Measurements from ENCODE around the gene UBTD1.

The UBTD1 gene

DNA sequence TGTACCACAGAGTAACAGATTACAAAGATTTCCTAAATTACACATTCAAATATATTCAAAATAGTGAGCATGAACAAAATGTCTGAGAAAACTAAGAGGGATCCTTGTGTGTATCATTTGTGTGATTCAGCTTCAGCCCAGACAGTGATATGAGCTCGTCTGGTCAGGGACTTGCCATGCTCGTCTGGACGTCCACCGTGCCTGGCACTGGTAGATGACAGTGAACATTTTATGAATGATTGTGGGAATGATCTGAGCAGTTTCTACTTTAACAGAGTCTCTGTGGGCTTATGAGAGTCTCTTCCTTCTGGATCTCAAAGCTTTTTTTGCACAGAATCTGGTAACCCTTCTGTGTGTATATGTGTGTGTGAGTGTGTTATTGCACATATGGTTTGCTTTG, 39.7 kb downstream of the UBTD1 start:
- Histone ChIP-seq H3K79me2 (ENCODE audit: control insufficient read depth, insufficient read depth, low read length, poor library complexity) (peaks cover 2% of the 10 kb centered on the region), H3K27ac (ENCODE audit: low read depth, low read length) (peak overlapping the region; percentile 59), H3K4me3 (ENCODE audit: low read depth, low read length) (no peak overlapping the region), H2BK12ac (ENCODE audit: low read length) (peak overlapping the region; percentile 47), H3K4me1 (ENCODE audit: control insufficient read depth in 1 of 2, insufficient read depth in 2 of 2, low read length in 2 of 2) (peaks cover 41 to 44% of the 10 kb centered on the region in 2 experiments), H2AK5ac (ENCODE audit: low read length) (no peak overlapping the region), H3K4ac (ENCODE audit: low read depth, low read length) (no peak overlapping the region), H4K8ac (ENCODE audit: low read depth, low read length) (no peak overlapping the region), H3K4me2 (ENCODE audit: low read length) (no peak overlapping the region), H2BK5ac (ENCODE audit: low read depth, low read length, poor library complexity) (no peak overlapping the region), H2BK120ac (ENCODE audit: insufficient read depth, low read length, poor library complexity) (peak overlapping the region; percentile 50), H3K14ac (ENCODE audit: low read length) (no peak overlapping the region), H3K18ac (ENCODE audit: low read length) (no peak overlapping the region), H4K91ac (ENCODE audit: low read depth, low read length) (peak overlapping the region; percentile 22), H3K79me1 (ENCODE audit: low read length) (peaks cover 23% of the 10 kb centered on the region), H3K27me3 (ENCODE audit: insufficient read depth, low read length) (no peaks in the 10 kb centered on the region), H2AFZ (ENCODE audit: insufficient read depth, low read length, poor library complexity) (no peak overlapping the region), H3K9ac (ENCODE audit: low read length) (no peak overlapping the region), H3K23ac (ENCODE audit: low read length) (no peak overlapping the region), H3K9me3 (ENCODE audit: insufficient read depth, low read depth, low read length) (no peaks in the 10 kb centered on the region), H4K12ac (ENCODE audit: low read depth, low read length) (no peak overlapping the region), H3K36me3 (ENCODE audit: control insufficient read depth in 1 of 2, insufficient read depth in 2 of 2, low read length in 2 of 2) (peaks cover 0 to 2% of the 10 kb centered on the region in 2 experiments)
- DNase-seq = peak; percentile 47 to 56
- no CpG with 5 or more reads among the region's 4 CpGs for WGBS (ENCODE audit: extremely low coverage, insufficient coverage, insufficient read length)

GRCh38 chr10:97538839-97539238, 40.1 kb downstream of the UBTD1 start:
- no peak overlapping the region for H4K12ac ChIP-seq (ENCODE audit: low read depth, low read length)
- H3K4me1 ChIP-seq (ENCODE audit: control insufficient read depth in 1 of 2, insufficient read depth in 2 of 2, low read length in 2 of 2) = peaks cover 45 to 46% of the 10 kb centered on the region in 2 experiments
- peak overlapping the region; percentile 59 for H3K27ac ChIP-seq (ENCODE audit: low read depth, low read length)
- H4K8ac ChIP-seq (ENCODE audit: low read depth, low read length) = no peak overlapping the region
- H3K4ac ChIP-seq (ENCODE audit: low read depth, low read length) = no peak overlapping the region
- no peak overlapping the region for H3K4me3 ChIP-seq (ENCODE audit: low read depth, low read length)
- peak in 1 of 2 donors; percentile 29 for DNase-seq
- H3K36me3 ChIP-seq (ENCODE audit: control insufficient read depth in 1 of 2, insufficient read depth in 2 of 2, low read length in 2 of 2) = peaks cover 0 to 2% of the 10 kb centered on the region in 2 experiments
- peak overlapping the region; percentile 22 for H4K91ac ChIP-seq (ENCODE audit: low read depth, low read length)
- no peak overlapping the region for H3K23ac ChIP-seq (ENCODE audit: low read length)
- no CpG with 5 or more reads among the region's 4 CpGs for WGBS (ENCODE audit: extremely low coverage, insufficient coverage, insufficient read length)
- peak overlapping the region; percentile 50 for H2BK120ac ChIP-seq (ENCODE audit: insufficient read depth, low read length, poor library complexity)
- peak overlapping the region; percentile 65 for H2AK5ac ChIP-seq (ENCODE audit: low read length)
- H2BK5ac ChIP-seq (ENCODE audit: low read depth, low read length, poor library complexity) = peak overlapping the region; percentile 1
- peak overlapping the region; percentile 47 for H2BK12ac ChIP-seq (ENCODE audit: low read length)
- H3K9me3 ChIP-seq (ENCODE audit: insufficient read depth, low read depth, low read length) = no peaks in the 10 kb centered on the region
- H3K9ac ChIP-seq (ENCODE audit: low read length) = no peak overlapping the region
- no peaks in the 10 kb centered on the region for H3K27me3 ChIP-seq (ENCODE audit: insufficient read depth, low read length)
- H3K18ac ChIP-seq (ENCODE audit: low read length) = peak overlapping the region; percentile 10
- H3K4me2 ChIP-seq (ENCODE audit: low read length) = no peak overlapping the region
- peak overlapping the region; percentile 46 for H3K14ac ChIP-seq (ENCODE audit: low read length)
- peaks cover 2% of the 10 kb centered on the region for H3K79me2 ChIP-seq (ENCODE audit: control insufficient read depth, insufficient read depth, low read length, poor library complexity)
- H3K79me1 ChIP-seq (ENCODE audit: low read length) = peaks cover 23% of the 10 kb centered on the region
- no peak overlapping the region for H2AFZ ChIP-seq (ENCODE audit: insufficient read depth, low read length, poor library complexity)

DNA sequence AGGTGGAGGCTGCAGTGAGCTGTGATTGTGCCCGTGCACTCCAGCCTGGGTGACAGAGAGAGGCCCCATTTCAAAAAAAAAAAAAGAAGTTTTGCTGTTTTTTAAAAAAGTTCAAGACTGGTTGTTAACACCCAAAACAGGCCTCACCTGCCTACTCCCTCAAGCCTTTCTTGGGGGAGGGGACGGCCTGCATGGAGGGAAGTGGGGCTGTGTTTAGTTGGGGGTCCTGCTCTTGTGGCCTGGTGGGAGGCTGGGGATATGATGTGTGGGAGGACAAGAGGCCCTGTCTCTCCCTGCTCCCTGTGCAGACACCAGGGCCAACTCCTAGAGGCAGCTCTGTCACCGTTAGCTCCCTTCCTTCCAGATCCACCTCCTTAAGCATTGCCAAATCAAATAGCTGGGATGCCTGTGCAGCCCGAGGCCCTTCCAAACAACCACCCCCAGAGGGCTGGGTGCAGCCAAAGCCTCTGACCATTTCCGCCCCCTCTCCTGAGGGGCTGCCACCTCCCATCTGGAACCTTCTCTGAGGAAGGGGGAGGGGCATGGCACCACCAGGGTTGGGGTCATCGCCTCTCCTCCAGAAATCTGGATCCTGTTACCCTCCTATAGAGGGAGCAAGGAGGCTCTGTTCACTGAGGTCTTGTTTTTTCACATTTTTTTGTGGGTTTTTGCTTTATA, 40.9 kb downstream of the UBTD1 start:
- no peak overlapping the region for H3K23ac ChIP-seq (ENCODE audit: low read length)
- H2AFZ ChIP-seq (ENCODE audit: insufficient read depth, low read length, poor library complexity) = no peak overlapping the region
- H3K4me2 ChIP-seq (ENCODE audit: low read length) = no peak overlapping the region
- no peak overlapping the region for H2AK5ac ChIP-seq (ENCODE audit: low read length)
- peaks cover 23% of the 10 kb centered on the region for H3K79me1 ChIP-seq (ENCODE audit: low read length)
- H3K4ac ChIP-seq (ENCODE audit: low read depth, low read length) = no peak overlapping the region
- H4K12ac ChIP-seq (ENCODE audit: low read depth, low read length) = no peak overlapping the region
- peak overlapping the region; percentile 6 for H2BK12ac ChIP-seq (ENCODE audit: low read length)
- no peak overlapping the region for H2BK5ac ChIP-seq (ENCODE audit: low read depth, low read length, poor library complexity)
- H3K4me3 ChIP-seq (ENCODE audit: low read depth, low read length) = no peak overlapping the region
- peaks cover 45 to 46% of the 10 kb centered on the region in 2 experiments for H3K4me1 ChIP-seq (ENCODE audit: control insufficient read depth in 1 of 2, insufficient read depth in 2 of 2, low read length in 2 of 2)
- H3K36me3 ChIP-seq (ENCODE audit: control insufficient read depth in 1 of 2, insufficient read depth in 2 of 2, low read length in 2 of 2) = peaks cover 0 to 2% of the 10 kb centered on the region in 2 experiments
- H4K91ac ChIP-seq (ENCODE audit: low read depth, low read length) = peak overlapping the region; percentile 22
- H3K79me2 ChIP-seq (ENCODE audit: control insufficient read depth, insufficient read depth, low read length, poor library complexity) = peaks cover 2% of the 10 kb centered on the region
- no peak overlapping the region for H3K18ac ChIP-seq (ENCODE audit: low read length)
- H2BK120ac ChIP-seq (ENCODE audit: insufficient read depth, low read length, poor library complexity) = peak overlapping the region; percentile 1
- peak overlapping the region; percentile 59 for H3K27ac ChIP-seq (ENCODE audit: low read depth, low read length)
- H4K8ac ChIP-seq (ENCODE audit: low read depth, low read length) = no peak overlapping the region
- no peaks in the 10 kb centered on the region for H3K9me3 ChIP-seq (ENCODE audit: insufficient read depth, low read depth, low read length)
- no CpG with 5 or more reads among the region's 6 CpGs for WGBS (ENCODE audit: extremely low coverage, insufficient coverage, insufficient read length)
- H3K9ac ChIP-seq (ENCODE audit: low read length) = no peak overlapping the region
- DNase-seq = peak; percentile 80 to 84
- no peak overlapping the region for H3K14ac ChIP-seq (ENCODE audit: low read length)
- H3K27me3 ChIP-seq (ENCODE audit: insufficient read depth, low read length) = no peaks in the 10 kb centered on the region

- WGBS (ENCODE audit: extremely low coverage, insufficient coverage, insufficient read length) = no CpG with 5 or more reads among the region's 14 CpGs
- Histone ChIP-seq H2BK12ac (ENCODE audit: low read length) (peak overlapping the region; percentile 95), H3K4me2 (ENCODE audit: low read length) (no peak overlapping the region), H2AK5ac (ENCODE audit: low read length) (peak overlapping the region; percentile 61), H4K91ac (ENCODE audit: low read depth, low read length) (peak overlapping the region; percentile 70), H2BK120ac (ENCODE audit: insufficient read depth, low read length, poor library complexity) (peak overlapping the region; percentile 62), H3K4me1 (ENCODE audit: control insufficient read depth in 1 of 2, insufficient read depth in 2 of 2, low read length in 2 of 2) (peaks cover 45 to 46% of the 10 kb centered on the region in 2 experiments), H3K9me3 (ENCODE audit: insufficient read depth, low read depth, low read length) (no peaks in the 10 kb centered on the region), H3K27me3 (ENCODE audit: insufficient read depth, low read length) (no peaks in the 10 kb centered on the region), H3K9ac (ENCODE audit: low read length) (no peak overlapping the region), H3K4me3 (ENCODE audit: low read depth, low read length) (no peak overlapping the region), H3K14ac (ENCODE audit: low read length) (peak overlapping the region; percentile 80), H4K12ac (ENCODE audit: low read depth, low read length) (no peak overlapping the region), H3K36me3 (ENCODE audit: control insufficient read depth in 1 of 2, insufficient read depth in 2 of 2, low read length in 2 of 2) (peaks cover 0 to 2% of the 10 kb centered on the region in 2 experiments), H3K23ac (ENCODE audit: low read length) (no peak overlapping the region), H2BK5ac (ENCODE audit: low read depth, low read length, poor library complexity) (peak overlapping the region; percentile 18), H3K4ac (ENCODE audit: low read depth, low read length) (peak overlapping the region; percentile 0), H3K18ac (ENCODE audit: low read length) (peak overlapping the region; percentile 2), H4K8ac (ENCODE audit: low read depth, low read length) (no peak overlapping the region), H3K79me2 (ENCODE audit: control insufficient read depth, insufficient read depth, low read length, poor library complexity) (peaks cover 2% of the 10 kb centered on the region), H3K27ac (ENCODE audit: low read depth, low read length) (no peak overlapping the region), H2AFZ (ENCODE audit: insufficient read depth, low read length, poor library complexity) (no peak overlapping the region), H3K79me1 (ENCODE audit: low read length) (peaks cover 23% of the 10 kb centered on the region)
- DNase-seq = peak; percentile 79 to 91
These were observed 42.2 kb downstream of the UBTD1 start for GRCh38 chr10:97540669-97541500.
